ENCODE measurements around the gene ZCCHC14.
"Not testable (repeated sequence)": the region's sequence is repeated elsewhere in the genome, so short reads cannot be mapped to it uniquely, and the experiment has no call there.

The ZCCHC14 gene

DNA sequence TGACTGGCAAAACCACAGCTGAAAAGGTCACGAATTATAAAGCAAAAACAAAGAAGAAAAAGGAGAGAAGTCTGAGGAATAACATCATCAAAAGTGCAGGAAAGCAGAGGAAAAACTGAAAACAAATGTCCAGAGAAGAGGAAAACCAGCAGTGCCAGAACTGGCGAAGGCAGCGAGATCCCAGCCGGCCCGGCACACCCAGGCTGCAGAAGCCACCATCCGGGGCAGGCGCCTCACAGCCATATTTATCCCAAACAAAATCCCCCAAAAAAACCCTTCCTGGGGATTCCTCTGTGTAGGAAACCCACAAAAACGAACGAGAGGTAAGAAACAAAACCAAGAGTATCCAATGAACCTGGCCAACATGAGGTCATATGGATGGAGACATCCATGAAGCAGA is 10.6 kb downstream of the ZCCHC14 start:
- DNase-seq (ENCODE audit: low read depth in 2 of 2, low spot score in 1 of 2), result no peak

DNA sequence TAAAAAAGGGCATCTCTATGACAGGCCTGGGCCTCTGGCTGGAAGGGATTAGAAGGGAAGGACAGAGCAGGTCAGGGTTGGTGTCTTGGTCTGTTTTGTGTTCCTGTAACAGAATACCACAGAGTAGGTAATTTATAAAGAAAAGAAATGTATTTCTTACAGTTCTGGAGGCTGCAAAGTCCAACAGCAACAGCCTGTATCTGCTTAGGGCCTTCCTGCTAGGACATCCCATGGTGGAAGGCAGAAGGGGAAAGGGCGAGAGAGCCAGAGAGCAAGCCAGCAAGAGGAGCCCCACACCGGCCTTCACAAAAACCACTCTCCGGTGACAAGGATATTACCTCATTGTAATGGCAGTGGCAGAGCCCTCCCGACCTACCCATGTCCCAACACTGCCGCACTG is 11.1 kb downstream of the ZCCHC14 start:
- DNase-seq (ENCODE audit: low read depth in 2 of 2, low spot score in 1 of 2), result not testable (repeated sequence)

DNA sequence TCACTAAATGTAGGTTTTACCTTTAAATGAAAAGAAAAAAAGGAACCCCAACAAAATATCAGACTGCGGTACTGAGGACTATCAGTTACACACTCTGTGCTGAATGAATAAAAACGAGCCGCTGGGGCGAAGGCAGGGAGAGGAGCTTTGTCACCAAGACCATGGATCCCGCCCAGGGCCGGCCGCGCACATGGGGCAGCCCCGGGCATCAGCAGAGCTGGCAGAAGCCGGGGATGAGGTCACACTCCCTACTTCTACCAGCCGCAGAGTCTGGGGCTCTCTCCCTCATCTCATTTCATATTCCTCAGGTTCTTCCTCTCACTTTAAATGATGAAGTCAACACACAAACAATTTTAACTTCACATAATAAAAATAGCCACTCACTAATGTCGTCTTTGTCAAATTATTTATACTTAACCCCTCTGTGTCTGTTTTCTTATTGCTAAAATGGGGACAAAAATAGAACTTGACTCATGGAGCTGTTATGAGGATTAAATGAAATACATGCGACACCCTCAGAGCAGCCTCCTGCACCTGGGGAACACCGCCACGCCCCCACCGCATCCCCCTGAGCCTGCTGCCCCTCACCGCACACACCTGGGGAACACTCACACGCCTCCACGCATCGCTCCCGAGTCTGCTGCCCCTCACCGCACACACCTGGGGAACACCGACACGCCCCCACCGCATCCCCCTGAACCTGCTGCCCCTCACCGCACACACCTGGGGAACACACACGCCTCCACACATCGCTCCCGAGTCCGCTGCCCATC is 15.4 kb downstream of the ZCCHC14 start:
- DNase-seq (ENCODE audit: low read depth in 2 of 2, low spot score in 1 of 2), result not testable (repeated sequence)

DNA sequence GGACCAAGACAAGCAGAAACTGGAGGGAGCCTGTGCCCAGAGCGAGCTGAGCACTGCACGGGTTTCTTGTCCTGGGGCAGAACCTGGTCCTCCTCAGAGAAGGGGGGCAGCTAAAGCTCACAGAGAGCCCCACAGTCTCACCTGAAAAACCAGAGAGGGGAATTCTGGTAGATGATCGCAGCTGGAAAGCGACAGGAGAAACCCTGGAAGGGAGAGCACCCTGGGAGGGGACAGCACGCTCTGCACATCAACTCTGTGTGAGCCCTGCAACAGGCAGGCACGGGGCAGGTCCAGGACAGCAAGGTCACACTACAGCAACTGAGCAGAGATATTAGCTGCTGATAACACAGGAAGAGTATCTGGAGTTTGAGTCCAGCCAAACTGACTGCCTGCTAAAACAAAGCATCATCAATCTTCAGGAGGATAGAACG is 18.2 kb downstream of the ZCCHC14 start:
- DNase-seq (ENCODE audit: low read depth in 2 of 2, low spot score in 1 of 2), result no peak

DNA sequence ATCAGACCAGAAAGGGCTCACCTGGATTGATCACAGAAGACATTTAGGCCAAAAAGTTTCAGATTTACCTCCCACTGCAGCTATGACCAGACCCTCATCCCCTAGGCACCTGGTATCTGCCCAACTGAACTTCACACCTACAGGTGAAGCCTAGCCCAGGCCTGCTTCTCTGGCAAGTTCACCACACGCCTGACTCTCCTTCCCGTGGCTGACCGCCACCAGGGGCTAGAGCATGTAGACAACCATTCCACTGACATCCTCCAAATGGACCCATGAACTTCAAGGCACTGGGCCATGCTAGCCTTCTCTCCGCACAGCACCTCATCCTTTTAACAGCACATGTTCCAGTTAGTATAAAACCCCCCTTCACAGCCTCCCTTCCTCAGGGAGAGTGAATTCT is 18.8 kb downstream of the ZCCHC14 start:
- no peak for DNase-seq (ENCODE audit: low read depth in 2 of 2, low spot score in 1 of 2)

DNA sequence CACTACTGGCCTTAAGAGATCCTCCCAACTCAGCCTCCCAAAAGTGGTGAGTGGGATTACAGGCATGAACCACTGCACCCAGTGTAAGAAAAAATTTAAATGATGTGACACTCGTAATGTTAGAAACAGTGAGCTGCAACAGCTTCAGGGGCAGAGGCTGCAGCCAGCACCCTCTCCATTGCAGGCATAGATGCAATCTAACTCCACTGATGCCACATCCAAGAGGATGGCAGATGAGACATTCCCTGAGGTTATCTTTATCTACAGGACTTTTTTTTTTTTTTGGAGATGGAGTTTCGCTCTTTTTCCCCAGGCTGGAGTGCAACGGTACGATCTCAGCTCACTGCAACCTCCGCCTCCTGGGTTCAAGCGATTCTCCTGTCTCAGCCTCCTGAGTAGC is 19.9 kb downstream of the ZCCHC14 start:
- DNase-seq (ENCODE audit: low read depth in 2 of 2, low spot score in 1 of 2), result no peak

DNA sequence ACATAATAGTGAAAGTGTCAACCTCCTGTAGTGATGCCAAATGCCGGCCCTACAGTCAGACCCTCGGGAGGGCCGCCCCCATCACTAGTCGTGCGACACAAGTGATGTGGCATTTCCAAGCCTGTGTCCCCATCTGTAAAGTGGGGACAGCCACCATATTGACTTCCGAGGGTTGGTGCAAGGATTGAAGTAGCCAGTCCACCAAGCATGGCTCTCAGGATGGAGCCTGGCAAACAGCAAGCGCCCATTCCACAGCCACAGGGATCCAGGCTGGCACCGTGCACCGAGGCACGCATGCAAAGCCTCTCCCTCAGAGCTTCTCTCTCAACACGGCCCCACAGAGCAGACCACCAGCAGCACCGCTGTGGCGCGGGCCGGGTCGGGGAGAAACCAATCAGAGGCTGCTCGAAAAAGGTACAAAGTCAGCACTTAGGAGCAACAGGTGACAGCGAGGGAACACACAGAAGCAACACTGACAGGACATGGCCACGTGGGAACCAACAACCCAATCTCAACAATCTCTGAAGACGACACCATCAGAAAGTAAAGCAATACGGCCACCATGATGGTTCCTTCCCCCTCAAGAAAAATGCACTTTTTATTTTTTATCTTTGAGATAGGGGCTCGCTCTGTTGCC is 20.6 kb downstream of the ZCCHC14 start:
- no peak for DNase-seq (ENCODE audit: low read depth in 2 of 2, low spot score in 1 of 2)

DNA sequence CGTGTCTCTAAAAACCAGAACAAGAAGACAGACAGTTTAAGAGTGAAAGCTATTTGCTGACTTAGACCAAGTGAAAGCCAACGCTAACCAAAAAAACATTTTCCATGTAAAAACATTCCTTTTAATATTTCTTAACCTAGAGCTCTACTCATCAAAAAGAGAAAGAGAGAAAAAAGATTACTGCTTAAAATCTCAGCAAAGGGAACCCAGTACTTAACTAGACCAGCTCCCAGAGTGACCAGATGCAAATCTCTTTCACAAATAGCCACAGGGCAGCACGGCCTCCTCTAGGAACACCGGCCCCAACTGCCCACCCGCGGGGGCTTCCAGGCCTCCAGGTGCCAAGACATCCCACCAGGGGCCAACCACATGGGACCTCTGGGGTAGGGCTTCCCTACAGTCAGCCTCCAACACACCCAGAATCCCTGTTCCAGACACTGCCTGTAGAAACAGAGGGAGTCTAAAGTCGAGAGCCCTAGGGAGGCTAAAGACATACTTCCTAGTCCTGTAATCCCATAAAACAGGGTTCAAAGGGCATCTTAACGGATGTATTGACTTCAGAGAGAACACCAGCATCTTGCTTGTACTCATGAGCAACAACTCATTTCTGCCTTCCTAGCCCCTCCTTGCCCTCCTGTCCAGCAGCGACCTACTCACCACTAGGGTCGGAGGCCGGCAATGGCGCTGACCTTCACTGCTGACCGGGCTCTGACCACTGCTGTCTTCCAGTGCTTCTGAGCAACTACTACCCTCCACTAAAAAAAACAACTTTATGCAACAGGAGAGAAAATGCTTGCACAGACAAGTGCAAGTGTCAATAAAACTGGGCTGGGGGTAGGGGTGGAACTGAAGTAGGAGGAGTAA is 21.3 kb downstream of the ZCCHC14 start:
- no peak for DNase-seq (ENCODE audit: low read depth in 2 of 2, low spot score in 1 of 2)

DNA sequence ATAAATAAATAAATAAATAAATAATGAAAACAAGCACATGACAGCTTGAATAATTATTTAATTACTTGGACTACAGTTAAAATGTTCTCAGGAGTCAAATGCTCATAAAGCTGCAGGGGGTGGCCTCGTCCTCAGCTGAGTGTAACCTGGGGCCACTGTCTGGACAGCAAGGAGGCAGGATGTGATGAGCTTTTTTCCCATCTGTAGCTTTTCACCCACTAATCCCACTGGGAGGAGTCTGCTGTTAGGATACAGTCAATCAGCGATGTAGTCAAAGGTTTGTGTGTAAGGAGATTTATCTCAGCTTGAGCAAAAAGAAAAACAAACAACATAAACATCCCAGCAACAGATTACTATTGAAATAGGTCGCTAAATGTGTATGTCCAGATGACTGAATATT is 22.5 kb downstream of the ZCCHC14 start:
- DNase-seq (ENCODE audit: low read depth in 2 of 2, low spot score in 1 of 2), result no peak

DNA sequence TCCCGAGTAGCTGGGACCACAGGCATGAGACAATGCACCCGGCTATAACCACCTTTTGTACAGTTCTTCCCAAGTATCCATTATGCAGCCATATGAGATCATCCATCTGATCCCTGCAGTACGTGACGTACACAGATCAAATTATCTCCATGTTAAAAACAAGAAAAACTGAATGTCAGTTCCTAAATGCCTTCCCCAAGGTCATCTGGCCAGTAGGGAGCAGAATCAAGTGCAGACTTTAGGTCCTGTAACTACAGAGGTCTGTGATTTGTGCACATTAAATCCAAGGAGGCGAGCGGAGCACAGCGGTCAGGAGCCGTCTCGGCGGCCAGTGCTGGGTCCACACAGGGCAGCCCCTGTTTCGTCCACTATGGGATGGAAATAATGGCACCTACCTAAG is 23.7 kb downstream of the ZCCHC14 start:
- DNase-seq (ENCODE audit: low read depth in 2 of 2, low spot score in 1 of 2), result no peak

DNA sequence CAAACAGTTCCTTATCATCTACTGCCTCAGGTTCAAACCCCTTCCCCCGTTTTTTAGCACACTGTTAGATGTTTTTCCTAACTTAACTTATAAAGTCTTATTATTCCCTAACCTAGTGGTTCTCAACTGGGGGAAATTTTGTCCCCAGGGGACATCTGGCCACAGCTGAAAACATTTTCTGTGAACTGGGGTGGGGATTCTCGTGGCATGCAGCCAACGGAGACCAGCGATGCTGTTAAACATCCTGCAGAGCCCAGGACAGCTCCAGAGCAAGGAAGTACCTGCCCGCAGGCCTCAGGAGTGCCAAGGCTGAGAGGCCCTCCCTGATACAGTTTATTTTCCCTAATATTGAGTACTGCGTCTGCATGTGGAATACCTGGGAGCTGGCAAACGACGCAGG is 24.3 kb downstream of the ZCCHC14 start:
- DNase-seq (ENCODE audit: low read depth in 2 of 2, low spot score in 1 of 2), result no peak

DNA sequence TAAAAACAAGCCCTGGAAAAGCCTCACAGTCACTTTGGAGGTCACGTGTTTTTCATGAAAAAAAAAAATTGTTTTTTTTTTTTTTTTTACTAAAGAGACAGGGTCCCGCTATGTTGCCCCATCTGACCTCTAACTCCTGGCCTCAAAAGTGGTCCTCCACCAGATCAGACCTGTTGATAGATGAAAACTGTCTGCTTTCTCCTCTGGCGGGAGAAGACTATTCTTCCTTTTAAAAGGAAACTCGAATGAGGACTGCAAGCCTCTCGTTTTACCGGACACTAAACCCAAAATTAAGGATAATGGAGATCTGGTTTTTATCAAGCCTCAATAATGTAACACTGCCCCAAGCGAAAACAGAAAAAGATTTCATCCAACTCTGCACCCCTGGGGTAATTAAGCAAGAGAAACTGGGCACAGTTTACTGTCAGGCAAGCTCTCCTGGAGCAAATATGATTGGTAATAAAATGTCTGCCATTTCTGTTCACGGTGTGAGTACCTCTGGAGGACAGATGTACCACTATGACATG is 25.8 kb downstream of the ZCCHC14 start:
- no peak for DNase-seq (ENCODE audit: low read depth in 2 of 2, low spot score in 1 of 2)

DNA sequence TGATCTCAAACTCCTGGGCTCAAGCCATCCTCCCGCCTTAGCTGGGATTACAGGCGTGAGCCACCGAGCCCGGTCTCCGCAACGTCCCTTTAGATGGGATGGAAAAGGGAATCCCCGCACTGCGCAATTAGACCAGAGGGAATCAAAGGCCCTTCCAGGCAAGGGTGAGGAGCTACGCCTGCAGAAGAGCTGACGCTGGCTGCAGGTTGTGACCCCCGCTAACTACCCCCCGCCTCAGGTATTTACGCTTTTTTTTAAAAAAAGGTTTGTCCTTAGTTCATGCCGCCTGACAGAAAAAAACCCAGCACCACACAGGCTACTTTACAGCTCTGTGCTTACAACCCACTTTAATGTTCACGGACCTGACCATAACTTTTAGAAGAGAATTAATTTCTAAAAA is 26.9 kb downstream of the ZCCHC14 start:
- no peak for DNase-seq (ENCODE audit: low read depth in 2 of 2, low spot score in 1 of 2)

DNA sequence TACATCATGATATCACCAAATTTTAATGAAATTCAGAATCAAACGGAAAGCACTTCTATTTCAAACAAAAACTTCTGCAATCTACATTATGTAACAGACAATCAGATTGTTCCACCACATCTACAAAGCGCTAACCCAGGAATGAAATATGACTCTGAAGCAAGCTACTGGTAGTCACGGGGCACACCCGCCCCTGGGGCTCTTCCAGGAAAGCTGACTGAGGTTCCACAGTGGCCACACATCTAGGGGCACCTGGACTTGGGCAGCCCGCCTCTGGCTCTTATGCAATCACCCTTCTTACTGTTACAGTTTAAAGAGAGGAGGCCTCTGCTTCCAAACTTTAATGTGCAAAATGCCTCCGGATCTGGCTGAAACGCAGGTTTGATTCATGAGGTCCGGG is 27.5 kb downstream of the ZCCHC14 start:
- DNase-seq (ENCODE audit: low read depth in 2 of 2, low spot score in 1 of 2), result no peak

DNA sequence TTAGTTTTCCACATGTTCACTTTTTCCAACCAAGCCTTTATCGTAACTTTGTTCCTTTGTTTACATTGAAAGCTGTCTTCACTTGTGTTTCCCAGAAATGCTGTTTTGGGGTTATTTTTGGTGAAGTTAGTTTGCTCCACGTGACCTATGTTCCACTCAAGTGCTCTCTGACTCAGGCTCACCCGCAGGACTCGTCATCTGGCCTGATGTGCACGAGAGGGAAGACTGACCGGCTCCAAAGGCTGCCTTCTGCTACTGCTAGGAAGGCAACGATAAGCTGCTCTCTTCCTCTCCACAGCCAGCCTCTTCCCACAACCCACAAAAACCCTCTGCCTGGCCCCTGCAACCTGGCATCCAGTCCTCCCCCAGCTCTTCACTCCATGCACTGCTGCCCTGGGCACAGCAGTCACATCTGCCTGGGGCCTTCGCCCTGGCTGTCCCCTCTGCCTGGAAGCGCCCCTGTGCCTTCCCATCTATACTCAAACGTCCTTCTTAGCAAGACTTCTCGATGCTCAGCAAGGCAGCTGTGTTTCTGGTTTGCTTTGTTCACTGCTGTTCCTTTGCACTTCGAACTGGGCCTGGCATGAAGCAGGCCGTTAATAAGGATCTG is 28.0 kb downstream of the ZCCHC14 start:
- no peak for DNase-seq (ENCODE audit: low read depth in 2 of 2, low spot score in 1 of 2)

DNA sequence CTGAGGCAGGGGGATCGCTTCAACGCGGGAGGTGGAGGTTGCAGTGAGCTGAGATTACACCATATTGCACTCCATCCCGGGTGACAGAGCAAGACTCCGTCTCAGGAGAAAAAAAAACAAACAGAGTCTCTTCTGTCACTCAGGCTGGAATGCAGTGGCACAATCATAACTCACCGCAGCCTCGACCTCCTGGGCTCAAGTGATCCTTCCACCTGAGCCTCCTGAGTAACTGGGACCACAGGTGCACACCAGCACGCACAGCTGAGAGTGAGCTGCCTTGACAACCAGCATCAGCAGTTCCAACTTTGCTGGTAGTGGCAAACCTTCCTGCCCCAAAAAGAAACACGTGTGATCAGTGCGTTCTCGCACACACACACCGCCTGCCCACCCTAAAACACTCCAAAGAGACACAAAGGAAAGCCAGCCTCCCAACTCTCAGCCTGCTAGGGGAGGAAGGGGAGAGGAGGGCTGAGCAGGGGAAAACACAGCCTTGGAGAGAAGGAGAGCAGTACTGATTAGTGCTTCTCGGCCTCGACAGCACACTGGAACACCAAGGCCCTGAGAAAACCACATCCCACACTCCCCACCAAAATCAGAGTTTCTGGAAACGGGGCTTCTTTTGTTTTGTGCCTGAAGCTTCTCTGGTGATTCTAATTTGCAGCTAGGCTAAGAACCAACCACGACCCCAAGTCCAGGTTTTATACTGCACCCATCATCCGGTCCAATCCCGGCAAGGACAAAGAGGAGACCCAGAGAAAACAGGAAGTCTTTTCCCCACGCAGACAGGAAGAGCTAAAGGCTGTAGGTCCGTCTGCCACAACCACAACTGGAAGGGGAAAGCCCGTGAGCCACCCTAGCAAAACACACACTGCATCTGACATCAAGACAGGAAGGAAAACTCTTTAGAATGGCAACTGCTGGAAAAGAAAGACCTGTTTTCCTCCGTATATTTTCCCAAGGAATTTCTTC is 28.8 kb downstream of the ZCCHC14 start:
- no peak for DNase-seq (ENCODE audit: low read depth in 2 of 2, low spot score in 1 of 2)

DNA sequence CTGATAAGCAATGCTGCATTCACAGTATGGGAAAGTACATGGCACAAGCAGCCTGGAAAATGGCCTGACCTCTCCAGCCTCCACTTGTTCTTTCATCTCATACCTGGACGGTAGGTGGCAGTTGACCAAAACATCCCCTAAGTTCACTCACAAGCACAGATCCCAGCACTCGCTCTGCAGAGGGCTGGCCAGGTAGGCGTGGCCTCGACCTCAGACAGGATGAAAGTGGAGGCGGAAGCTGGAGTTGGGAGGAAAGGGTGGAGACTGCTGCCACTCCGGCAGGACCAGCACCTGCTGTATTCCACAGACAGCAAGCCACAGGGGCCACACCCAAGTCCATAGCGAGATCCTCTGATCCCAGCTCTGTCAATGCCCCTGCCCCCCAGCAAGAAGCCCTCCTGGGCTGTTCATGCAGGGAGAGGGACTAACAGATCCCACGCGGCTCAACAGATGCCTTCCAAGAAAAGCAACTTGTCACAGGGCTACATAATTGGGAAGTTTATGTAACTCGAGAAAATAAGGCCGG is 31.3 kb downstream of the ZCCHC14 start:
- DNase-seq (ENCODE audit: low read depth in 2 of 2, low spot score in 1 of 2), result no peak

DNA sequence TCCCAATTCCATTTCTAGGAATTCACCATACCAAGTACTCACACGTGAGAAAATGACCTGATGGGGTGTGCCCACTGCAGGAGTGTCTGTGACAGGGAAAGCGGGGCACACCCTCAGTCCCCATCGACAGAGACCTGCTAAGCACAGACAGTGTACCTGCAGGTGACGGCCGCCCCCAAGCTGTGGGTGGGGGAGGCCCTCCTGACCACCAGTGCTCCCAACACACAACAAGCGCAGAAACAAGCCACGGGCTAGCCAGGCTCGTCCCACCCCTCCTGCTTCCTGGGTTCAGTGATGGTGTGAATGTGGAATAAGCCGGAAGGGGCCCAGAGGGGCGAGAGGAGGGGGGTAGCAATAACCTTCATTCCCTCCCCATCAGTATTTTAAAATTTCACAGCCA is 31.9 kb downstream of the ZCCHC14 start:
- DNase-seq (ENCODE audit: low read depth in 2 of 2, low spot score in 1 of 2), result no peak

DNA sequence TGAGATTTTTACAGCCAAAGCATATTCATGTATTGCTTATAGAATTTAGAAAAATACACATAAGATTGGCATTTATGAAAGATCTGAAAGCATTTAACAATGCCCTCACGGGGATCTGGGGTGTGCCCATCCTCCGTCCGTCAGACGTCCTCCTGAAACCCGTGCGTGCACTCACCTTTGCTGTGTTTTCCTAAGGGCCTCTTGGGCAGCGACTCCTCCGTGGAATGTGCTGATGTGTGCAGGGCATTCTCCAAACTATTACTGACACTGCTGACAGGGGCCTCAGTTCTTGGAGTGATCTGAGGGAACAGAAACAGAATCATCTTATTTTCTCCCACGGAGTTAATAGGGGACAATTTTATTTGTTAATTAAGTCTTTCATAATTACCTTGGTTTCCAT is 33.0 kb downstream of the ZCCHC14 start:
- no peak for DNase-seq (ENCODE audit: low read depth in 2 of 2, low spot score in 1 of 2)

DNA sequence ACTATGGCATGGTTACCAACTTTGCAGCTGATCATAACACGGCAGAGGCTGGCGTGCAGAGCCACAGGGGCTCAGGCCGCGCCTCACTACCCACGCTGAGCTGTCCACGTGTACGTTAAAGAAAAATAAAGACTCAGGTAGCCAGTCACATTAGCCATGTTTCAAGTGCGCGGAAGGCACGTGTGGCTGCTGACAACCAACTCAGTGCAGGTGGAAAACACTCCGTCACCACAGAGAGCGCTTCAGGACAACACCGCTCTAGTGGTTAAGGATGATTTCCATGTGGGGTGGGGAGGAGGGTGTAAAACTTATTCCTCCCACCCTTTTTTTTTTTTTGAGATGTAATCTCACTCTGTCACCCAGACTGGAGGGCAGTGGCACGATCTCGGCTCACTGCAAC is 33.8 kb downstream of the ZCCHC14 start:
- DNase-seq (ENCODE audit: low read depth in 2 of 2, low spot score in 1 of 2), result no peak

Data from stimulated activated CD8-positive, alpha-beta memory T cell treated with anti-CD3 and anti-CD28 coated beads, Interleukin-4, amount 100 ng/mL, for 4 hours (primary cell).